ENCODE measurements around the gene DMD.

Gene DMD

GRCh38 chrX:31307952-31308351, 1903.4 kb downstream of the DMD start:
- ChIA-PET CTCF (interaction anchor here (1.6 kb wide), 1 partner anchor 269 kb away, joined by 3 read pairs; no protein-coding TSS in a partner anchor), POLR2A (no interaction called here)
- no peak for TF ChIP-seq CTCF (IDR thresholded peaks at IDR 0.05; ENCODE audit: control extremely low read depth, extremely low read depth, low read depth, missing control alignments)
- DNase-seq (ENCODE audit: extremely low spot score) = no peak

- no peak for DNase-seq (ENCODE audit: extremely low spot score)
- CTCF ChIA-PET = interaction anchor here (1.2 kb wide), 1 partner anchor 89 kb away, joined by 3 read pairs; no protein-coding TSS in a partner anchor
- TF ChIP-seq CTCF (IDR thresholded peaks at IDR 0.05; ENCODE audit: control extremely low read depth, extremely low read depth, low read depth, missing control alignments) = no peak
- POLR2A ChIA-PET = no interaction called here
These were observed 1908.7 kb downstream of the DMD start for GRCh38 chrX:31302573-31303075.

DNA sequence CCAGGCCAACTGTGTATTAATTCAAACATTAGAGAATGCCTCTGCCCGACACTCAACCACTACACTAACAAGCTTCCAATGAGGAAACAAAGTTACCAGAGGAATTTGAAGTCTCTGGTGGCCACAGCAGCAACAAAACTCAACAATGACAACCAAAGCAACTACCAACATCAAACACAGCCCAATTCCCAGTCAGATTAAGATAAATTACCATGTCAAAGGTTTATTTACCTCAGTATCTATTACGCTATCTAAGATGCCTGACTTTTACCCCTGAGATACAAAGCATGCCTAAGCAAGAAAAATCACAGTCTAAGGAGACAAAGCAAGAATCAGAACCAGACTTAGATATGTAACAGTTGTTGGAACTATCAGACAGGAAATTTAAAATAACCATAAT, 1909.4 kb downstream of the DMD start:
- ChIA-PET POLR2A (no interaction called here), CTCF (interaction anchor here (1.2 kb wide), 1 partner anchor 88 kb away, joined by 3 read pairs; no protein-coding TSS in a partner anchor)
- no peak for DNase-seq (ENCODE audit: extremely low spot score)

DNA sequence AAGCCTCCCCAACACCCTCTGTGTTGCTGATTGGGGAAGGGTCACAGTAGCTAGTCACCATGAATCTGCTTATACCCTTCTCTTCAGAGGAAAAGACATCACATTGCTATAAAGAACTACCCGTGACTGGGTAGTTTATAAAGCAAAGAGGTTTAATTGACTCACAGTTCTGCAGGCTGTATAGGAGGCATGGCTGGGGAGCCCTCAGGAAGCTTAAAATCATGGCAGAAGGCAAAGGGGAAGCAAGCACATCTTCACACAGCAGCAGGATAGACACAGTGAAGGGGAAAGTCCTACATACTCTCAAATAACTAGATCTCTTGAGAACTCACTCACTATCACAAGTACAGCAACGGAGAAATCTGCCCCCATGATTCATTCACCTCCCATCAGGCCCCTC, 1910.1 kb downstream of the DMD start:
- no peak for DNase-seq (ENCODE audit: extremely low spot score)
- ChIA-PET CTCF (no interaction called here), POLR2A (no interaction called here)
- TF ChIP-seq CTCF (IDR thresholded peaks at IDR 0.05; ENCODE audit: control extremely low read depth, extremely low read depth, low read depth, missing control alignments) = no peak

More for the DNA sequence above, 1909.4 kb downstream of the DMD start:
- no peak for TF ChIP-seq CTCF (IDR thresholded peaks at IDR 0.05; ENCODE audit: control extremely low read depth, extremely low read depth, low read depth, missing control alignments)

GRCh38 chrX:31298916-31299315, 1912.4 kb downstream of the DMD start:
- no peak for TF ChIP-seq CTCF (IDR thresholded peaks at IDR 0.05; ENCODE audit: control extremely low read depth, extremely low read depth, low read depth, missing control alignments)
- ChIA-PET CTCF (no interaction called here), POLR2A (no interaction called here)
- DNase-seq (ENCODE audit: extremely low spot score) = no peak

DNA sequence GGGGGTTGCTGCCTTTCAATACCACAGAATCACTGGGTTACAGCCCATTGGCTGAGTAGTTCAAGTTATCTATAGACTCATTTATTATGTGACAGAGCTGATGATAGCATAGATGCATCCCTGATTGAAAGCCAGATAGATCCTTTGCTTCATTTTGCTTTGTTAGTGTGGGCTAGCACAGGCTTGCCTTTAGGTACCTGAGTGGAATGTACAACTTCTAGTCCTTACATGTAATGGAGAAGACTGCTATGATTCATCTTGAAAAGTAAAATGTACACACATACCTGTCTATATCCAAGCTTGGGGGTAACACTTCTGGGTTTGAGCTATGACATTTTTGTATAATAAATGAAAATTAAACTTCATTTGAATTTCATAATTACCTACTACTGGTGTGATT, 1913.5 kb downstream of the DMD start:
- no peak for DNase-seq (ENCODE audit: extremely low spot score)
- no peak for TF ChIP-seq CTCF (IDR thresholded peaks at IDR 0.05; ENCODE audit: control extremely low read depth, extremely low read depth, low read depth, missing control alignments)
- CTCF ChIA-PET = interaction anchor here (9.2 kb wide), 1 partner anchor 261 kb away, joined by 155 read pairs; no protein-coding TSS in a partner anchor
- POLR2A ChIA-PET = no interaction called here

All from GM10248 (cell line).